ENCODE measurements around the gene SNX18. TPM values are rescaled to one million over a fixed set of nuclear protein-coding genes. Genes with fewer than 3 reads are reported as not detected.

The SNX18 gene
- total and polyA plus RNA-seq, 2 of the 4 experiments (the other 2 are of a cell fraction): 31.2 to 50.0 TPM

- ChIA-PET CTCF (interaction anchor here (0.6 kb wide), 1 partner anchor 346 kb away, joined by 3 read pairs; no protein-coding TSS in a partner anchor), POLR2A (ENCODE audit: unreplicated experiment) (interaction anchor here (2.0 kb wide), 1 partner anchor 323 kb away, joined by 4 read pairs; no protein-coding TSS in a partner anchor)
- dilution Hi-C loops (cut with HindIII; ENCODE audit: low sequenced_read_pairs, unreplicated experiment) (no loop called here), in situ Hi-C loops (cut with MboI; ENCODE audit: low sequenced_read_pairs) (loop anchor here (10.0 kb wide), 1 partner anchor 633 kb away; no protein-coding TSS in a partner anchor), intact Hi-C loops (cut with micrococcal nuclease) (loop anchor here (2.0 kb wide), 1 partner anchor 95 kb away; no protein-coding TSS in a partner anchor)
- Histone ChIP-seq H4K5ac (ENCODE audit: low read depth, low read length) (no peak overlapping the region), H3K56ac (ENCODE audit: extremely low read depth, insufficient read depth, low read length) (no peak overlapping the region), H2BK5ac (ENCODE audit: low read depth, low read length, poor library complexity, severe bottlenecking) (peak overlapping the region; percentile 99), H3K4me2 (ENCODE audit: low read depth, low read length) (peak overlapping the region; percentile 96), H2BK20ac (ENCODE audit: low read depth, low read length) (0 out of 2 replicates have a peak overlapping the region, but pooled peaks have one; percentile 8), H3K4me3 (ENCODE audit: insufficient read depth, low read depth, low read length) (peak overlapping the region; percentile 92), H4K8ac (ENCODE audit: low read depth in 2 of 2, low read length in 2 of 2) (peak overlapping the region in 1 of 2 experiments; percentile 96; a peak in 3 of 4 replicates), H3K36me3 (ENCODE audit: control insufficient read depth, insufficient read depth, low read length) (peaks cover 40% of the 10 kb centered on the region), H3K4ac (ENCODE audit: low read depth, low read length) (peak overlapping the region; percentile 99; the same call in 1 of the 2 replicates), H3K27me3 (ENCODE audit: control insufficient read depth, insufficient read depth, low read length) (no peaks in the 10 kb centered on the region), H3K18ac (ENCODE audit: low read depth, low read length) (peak overlapping the region; percentile 98), H3K9ac (ENCODE audit: low read depth, low read length) (0 out of 2 replicates have a peak overlapping the region, but pooled peaks have one; percentile 97), H3K27ac (ENCODE audit: insufficient read depth, low read length) (peak overlapping the region; percentile 92; the same call in 1 of the 2 replicates), H2AK5ac (ENCODE audit: low read depth, low read length) (peak overlapping the region; percentile 89; the same call in 1 of the 2 replicates), H3K14ac (replicated peaks; ENCODE audit: low read depth, low read length) (peak overlapping the region; percentile 99), H3K79me1 (ENCODE audit: low read depth in 1 of 2, low read length in 2 of 2) (peaks cover 0 to 55% of the 10 kb centered on the region in 2 experiments; a peak in 2 of 4 replicates), H4K20me1 (ENCODE audit: insufficient read depth, low read length) (peaks cover 80% of the 10 kb centered on the region), H4K91ac (ENCODE audit: insufficient read depth, low read depth, low read length) (no peak overlapping the region), H3K23ac (ENCODE audit: low read depth, low read length) (peak overlapping the region; percentile 84; the same call in 1 of the 2 replicates), H2BK15ac (ENCODE audit: low read depth, low read length) (no peak overlapping the region), H3K4me1 (ENCODE audit: control insufficient read depth, insufficient read depth, low read length) (peaks cover 19% of the 10 kb centered on the region), H2BK120ac (ENCODE audit: low read depth, low read length) (no peak overlapping the region), H3K9me1 (ENCODE audit: insufficient read depth, low read length) (peaks cover 13% of the 10 kb centered on the region), H2AFZ (replicated peaks; ENCODE audit: low read length, poor library complexity) (no peak overlapping the region), H2AK9ac (replicated peaks; ENCODE audit: low read depth, low read length, poor library complexity) (no peak overlapping the region), H3K9me3 (ENCODE audit: control insufficient read depth, insufficient read depth, low read length) (peaks cover 9% of the 10 kb centered on the region)
- DNase-seq (no peak), ATAC-seq (ENCODE audit: low read depth) (no peak)
- BruUV-seq (replicated peaks): no TSS peak
- no CpG with 5 or more reads among the region's 5 CpGs for WGBS, 2 experiments (ENCODE audit: extremely low coverage in 2 of 2, insufficient read length in 1 of 2)
- TF ChIP-seq USF2 (IDR thresholded peaks at IDR 0.05; ENCODE audit: low read depth, low read length) (no peak), BHLHE40 (IDR thresholded peaks at IDR 0.05; ENCODE audit: low read depth, low read length) (no peak), MAFK (IDR thresholded peaks at IDR 0.05; ENCODE audit: low read depth, low read length) (no peak), MAZ (IDR thresholded peaks at IDR 0.05; ENCODE audit: borderline replicate concordance, low read depth, low read length) (no peak), RFX5 (IDR thresholded peaks at IDR 0.05; ENCODE audit: low read depth, low read length) (no peak)
These were observed 4.4 kb downstream of the SNX18 start for GRCh38 chr5:54521856-54522479.
